Liver (tissue), 9 donors: ENCODE measurements around the gene CACNA1A. TPM values are rescaled to one million over a fixed set of nuclear protein-coding genes. Genes with fewer than 3 reads are reported as not detected.

ENCODE experiments used
- DNase-seq: peaks from one replicate; pipeline ENCODE4 v3.0.0-alpha.2; 2017; ENCODE audit warnings: low spot score
- H3K27ac ChIP-seq, 2 donors: one replicate each; pipeline ENCODE4 v1.7.0; 2013; ENCODE audit warnings: inconsistent platforms in 2 of 2, low read length in 2 of 2, control low read depth in 1 of 2, low read depth in 1 of 2, mild to moderate bottlenecking in 1 of 2
- H3K27me3 ChIP-seq, 4 donors: one replicate each; pipeline versions ENCODE4 v1.6.1 to v1.7.0; 2013; ENCODE audit warnings: low read length in 3 of 4, inconsistent platforms in 1 of 4, mild to moderate bottlenecking in 1 of 4, moderate library complexity in 1 of 4; ENCODE audit not compliant: control insufficient read depth in 4 of 4, insufficient read depth in 4 of 4
- H3K36me3 ChIP-seq, 4 donors: one replicate each; pipeline versions ENCODE4 v1.6.1 to v1.7.0; 2013; ENCODE audit warnings: low read length in 3 of 4, mild to moderate bottlenecking in 3 of 4, low read depth in 1 of 4, moderate library complexity in 1 of 4; ENCODE audit not compliant: control insufficient read depth in 4 of 4, insufficient read depth in 3 of 4
- H3K4me1 ChIP-seq, 4 donors: one replicate each; pipeline versions ENCODE4 v1.6.1 to v1.7.0; 2013; ENCODE audit warnings: low read length in 3 of 4, mild to moderate bottlenecking in 3 of 4, moderate library complexity in 1 of 4; ENCODE audit not compliant: control insufficient read depth in 4 of 4, insufficient read depth in 4 of 4
- H3K4me3 ChIP-seq, 3 donors: one replicate each; pipeline versions ENCODE4 v1.6.1 to v1.7.0; 2013; ENCODE audit warnings: low read length in 3 of 3, control low read depth in 1 of 3, low read depth in 1 of 3, mild to moderate bottlenecking in 1 of 3
- H3K9ac ChIP-seq, 2 donors: one replicate each; pipeline ENCODE4 v1.7.0; 2013; ENCODE audit warnings: low read length in 2 of 2, mild to moderate bottlenecking in 2 of 2, moderate library complexity in 2 of 2, control low read depth in 1 of 2, low read depth in 1 of 2
- H3K9me3 ChIP-seq, 4 donors: one replicate each; pipeline versions ENCODE4 v1.6.1 to v1.7.0; 2013; ENCODE audit warnings: low read length in 3 of 4; ENCODE audit not compliant: control insufficient read depth in 4 of 4
- FOXA2 ChIP-seq: IDR thresholded peaks from 2 replicates; pipeline ENCODE4 v1.6.1; 2016; ENCODE audit warnings: antibody characterized with exemption
- GABPA ChIP-seq, 2 donors: IDR thresholded peaks in 1 of 2; conservative IDR thresholded peaks in 1 of 2; 2 replicates each; pipeline ENCODE4 v1.6.1; 2016; ENCODE audit warnings: antibody characterized with exemption in 2 of 2, mild to moderate bottlenecking in 1 of 2, moderate library complexity in 1 of 2
- HNF4A ChIP-seq, 2 donors: conservative IDR thresholded peaks; 2 replicates each; pipeline ENCODE4 v1.6.1; 2016; ENCODE audit warnings: antibody characterized with exemption in 2 of 2, mild to moderate bottlenecking in 2 of 2
- HNF4G ChIP-seq: IDR thresholded peaks from 2 replicates; pipeline ENCODE4 v1.6.1; 2016; ENCODE audit warnings: antibody characterized with exemption
- JUND ChIP-seq, 2 donors: IDR thresholded peaks; 2 replicates each; pipeline ENCODE4 v1.6.1; 2016; ENCODE audit warnings: antibody characterized with exemption in 2 of 2
- NR2F2 ChIP-seq: IDR thresholded peaks from 2 replicates; pipeline ENCODE4 v1.6.1; 2016; ENCODE audit warnings: antibody characterized with exemption
- RXRA ChIP-seq, 2 donors: IDR thresholded peaks; 2 replicates each; pipeline ENCODE4 v1.6.1; 2017 to 2018; ENCODE audit warnings: antibody characterized with exemption in 2 of 2, mild to moderate bottlenecking in 1 of 2
- YY1 ChIP-seq: IDR thresholded peaks from 2 replicates; pipeline ENCODE4 v1.6.1; 2016; ENCODE audit warnings: antibody characterized with exemption, mild to moderate bottlenecking
- WGBS: extraction: QIAGEN DNeasy Blood & Tissue Kit; methylation state at CpG from one replicate; pipeline ENCODE4 v1.1.7; 2013; 5-methylcytosine and 5-hydroxymethylcytosine counted together
- polyA plus RNA-seq, 2 donors: library from polyadenylated mRNA; stranded (reverse) in 1 of 2; unstranded in 1 of 2; fragments of 200-250 nt in 1 of 2; fragments of >200 nt in 1 of 2; fragmentation: Nextera tagmentation in 1 of 2; extraction: Ambion mirVana in 1 of 2; gene quantifications; one replicate each; pipeline versions ENCODE4 v1.2.1 to v1.2.3, GENCODE V29; 2013 to 2015
- total RNA-seq, 2 donors: library from RNA; depleted of rRNA; stranded (reverse); fragments of >200 nt; gene quantifications; one replicate each; pipeline ENCODE4 v1.2.3, GENCODE V29; 2014
- TF ChIP-seq, protein P1 (sequence below): IDR thresholded peaks from 2 replicates; pipeline ENCODE4 v1.6.1; 2016; ENCODE audit warnings: antibody characterized with exemption
- TF ChIP-seq, protein P2 (sequence below): IDR thresholded peaks from 2 replicates; pipeline ENCODE4 v1.6.1; 2016; ENCODE audit warnings: antibody characterized with exemption
- TF ChIP-seq, protein P3 (sequence below): IDR thresholded peaks from 2 replicates; pipeline ENCODE4 v1.6.1; 2016; ENCODE audit warnings: antibody characterized with exemption
- TF ChIP-seq, protein P4 (sequence below): fragments of 150-350 bp; IDR thresholded peaks from 2 replicates; pipeline ENCODE4 v1.5.1; 2017; ENCODE audit warnings: improper control_type of control experiment, low read depth, low read length; ENCODE audit not compliant: missing input control
- TF ChIP-seq, protein P5 (sequence below): IDR thresholded peaks from 2 replicates; pipeline ENCODE4 v1.6.1; 2016; ENCODE audit warnings: antibody characterized with exemption, mild to moderate bottlenecking
- donor health status: healthy.
- donor health status: healthy.
- donor health status: healthy.
- donor health status: healthy.
- donor health status: healthy.

CACNA1A gene
- total and polyA plus RNA-seq, 4 donors, result 0.09 to 0.17 (median 0.17) TPM; not detected in 1

DNA sequence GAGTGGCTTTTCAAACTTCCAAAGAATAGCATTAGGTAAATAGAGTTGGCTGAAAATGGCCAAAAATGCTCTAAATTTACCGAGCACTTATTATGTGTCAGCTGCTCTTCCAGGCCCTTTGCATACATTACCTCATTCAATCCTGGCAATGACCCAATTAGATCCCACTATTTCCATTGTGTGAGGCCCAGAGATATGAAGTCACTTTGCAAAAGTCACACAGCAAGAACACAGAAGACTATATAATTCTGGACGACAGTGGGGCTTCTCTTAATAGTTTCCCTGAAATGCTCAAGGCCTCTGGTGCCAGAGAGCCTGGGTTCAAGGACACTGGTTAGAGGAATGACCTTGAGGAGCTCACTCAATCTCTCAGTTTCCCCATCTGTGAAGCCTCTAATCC, 209.3 kb downstream of the CACNA1A start:
- WGBS, result 79% methylated on average over 2 of the region's 2 CpGs
- H3K9ac ChIP-seq, result no peak overlapping the region
- no peak overlapping the region for H3K27ac ChIP-seq
- no peak for TF ChIP-seq RXRA (IDR thresholded peaks at IDR 0.05)
- no peak overlapping the region for H3K4me3 ChIP-seq
- no peaks in the 10 kb centered on the region for H3K9me3 ChIP-seq
- H3K4me1 ChIP-seq, result no peaks in the 10 kb centered on the region
- no peaks in the 10 kb centered on the region for H3K36me3 ChIP-seq
- DNase-seq, result no peak
- H3K27me3 ChIP-seq, result peaks cover 0 to 6% (median 0%) of the 10 kb centered on the region in 4 donors

DNA sequence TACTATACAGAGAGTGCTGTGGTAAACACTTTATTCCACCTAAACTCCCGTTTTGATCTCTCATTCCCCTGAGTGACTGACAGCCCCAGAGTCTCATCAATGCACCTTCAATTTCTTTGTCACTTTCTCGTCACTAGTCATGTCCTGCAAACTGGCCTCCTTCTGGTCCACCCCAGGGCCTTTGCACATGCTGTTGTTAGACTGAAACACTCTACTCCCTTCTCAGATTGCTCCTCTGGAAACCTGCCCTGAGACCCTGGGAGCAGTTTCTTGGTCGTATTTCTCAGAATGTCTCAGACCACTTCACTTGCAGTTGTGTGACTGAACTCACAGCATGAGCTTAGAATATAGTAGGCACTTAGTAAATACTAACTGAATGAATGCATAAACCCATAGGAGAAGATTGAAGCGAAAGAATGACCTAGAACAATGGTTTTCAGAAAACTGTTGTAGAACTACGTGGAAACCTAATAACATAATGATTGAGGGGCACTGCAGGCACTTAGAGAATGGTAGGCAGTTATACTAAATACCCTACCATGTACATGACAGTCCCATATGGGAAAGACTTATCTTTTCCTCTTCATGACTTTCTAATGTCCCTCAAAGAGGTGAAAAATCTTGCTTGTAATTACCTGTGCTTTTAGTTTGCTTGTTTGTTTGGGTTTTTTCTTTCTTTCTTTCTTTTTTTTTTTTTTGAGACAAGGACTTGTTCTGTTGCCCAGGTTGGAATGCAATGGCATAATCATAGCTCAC, 211.3 kb downstream of the CACNA1A start:
- 66% methylated on average over 5 of the region's 5 CpGs for WGBS

DNA sequence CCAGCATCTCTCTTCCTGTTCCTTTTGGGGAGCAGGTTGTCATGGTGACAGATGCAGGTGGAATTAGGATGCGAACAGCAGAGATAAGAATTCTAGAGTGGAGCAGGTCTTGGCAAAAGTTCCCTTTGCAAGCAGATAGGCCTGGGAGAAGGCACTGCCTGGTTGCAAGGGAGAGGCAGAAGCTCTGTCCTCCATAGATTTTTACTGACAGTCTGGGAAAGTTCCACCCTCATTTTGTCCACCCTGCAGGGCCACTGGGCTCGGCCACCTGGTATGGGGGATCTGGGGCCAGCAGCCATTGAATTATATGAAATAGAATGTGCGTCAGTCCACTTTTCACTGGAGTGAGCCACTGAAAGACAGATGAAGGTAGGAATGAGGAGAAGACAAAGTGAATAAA, 214.4 kb downstream of the CACNA1A start:
- 81% methylated on average over 3 of the region's 3 CpGs for WGBS
- no peak overlapping the region for H3K4me3 ChIP-seq
- no peak overlapping the region for H3K27ac ChIP-seq
- H3K27me3 ChIP-seq, result no peaks in the 10 kb centered on the region
- no peaks in the 10 kb centered on the region for H3K9me3 ChIP-seq
- DNase-seq, result no peak
- no peaks in the 10 kb centered on the region for H3K36me3 ChIP-seq
- H3K9ac ChIP-seq, result no peak overlapping the region
- H3K4me1 ChIP-seq, result no peaks in the 10 kb centered on the region
- TF ChIP-seq YY1 (no peak), HNF4A (conservative IDR thresholded peaks at IDR 0.05) (no peak), JUND (IDR thresholded peaks at IDR 0.05) (no peak), GABPA (IDR thresholded peaks at IDR 0.05 in 1 of 2, conservative IDR thresholded peaks at IDR 0.05 in 1 of 2) (no peak), NR2F2 (no peak), FOXA2 (no peak)
- TF ChIP-seq, protein P1, sequence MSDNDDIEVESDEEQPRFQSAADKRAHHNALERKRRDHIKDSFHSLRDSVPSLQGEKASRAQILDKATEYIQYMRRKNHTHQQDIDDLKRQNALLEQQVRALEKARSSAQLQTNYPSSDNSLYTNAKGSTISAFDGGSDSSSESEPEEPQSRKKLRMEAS, result no peak
- TF ChIP-seq, protein P2, sequence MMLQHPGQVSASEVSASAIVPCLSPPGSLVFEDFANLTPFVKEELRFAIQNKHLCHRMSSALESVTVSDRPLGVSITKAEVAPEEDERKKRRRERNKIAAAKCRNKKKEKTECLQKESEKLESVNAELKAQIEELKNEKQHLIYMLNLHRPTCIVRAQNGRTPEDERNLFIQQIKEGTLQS, result no peak
- TF ChIP-seq, protein P3, sequence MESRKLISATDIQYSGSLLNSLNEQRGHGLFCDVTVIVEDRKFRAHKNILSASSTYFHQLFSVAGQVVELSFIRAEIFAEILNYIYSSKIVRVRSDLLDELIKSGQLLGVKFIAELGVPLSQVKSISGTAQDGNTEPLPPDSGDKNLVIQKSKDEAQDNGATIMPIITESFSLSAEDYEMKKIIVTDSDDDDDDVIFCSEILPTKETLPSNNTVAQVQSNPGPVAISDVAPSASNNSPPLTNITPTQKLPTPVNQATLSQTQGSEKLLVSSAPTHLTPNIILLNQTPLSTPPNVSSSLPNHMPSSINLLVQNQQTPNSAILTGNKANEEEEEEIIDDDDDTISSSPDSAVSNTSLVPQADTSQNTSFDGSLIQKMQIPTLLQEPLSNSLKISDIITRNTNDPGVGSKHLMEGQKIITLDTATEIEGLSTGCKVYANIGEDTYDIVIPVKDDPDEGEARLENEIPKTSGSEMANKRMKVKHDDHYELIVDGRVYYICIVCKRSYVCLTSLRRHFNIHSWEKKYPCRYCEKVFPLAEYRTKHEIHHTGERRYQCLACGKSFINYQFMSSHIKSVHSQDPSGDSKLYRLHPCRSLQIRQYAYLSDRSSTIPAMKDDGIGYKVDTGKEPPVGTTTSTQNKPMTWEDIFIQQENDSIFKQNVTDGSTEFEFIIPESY, result no peak

More for the DNA sequence above, 211.3 kb downstream of the CACNA1A start:
- TF ChIP-seq, protein P2, result no peak
- TF ChIP-seq, protein P4, sequence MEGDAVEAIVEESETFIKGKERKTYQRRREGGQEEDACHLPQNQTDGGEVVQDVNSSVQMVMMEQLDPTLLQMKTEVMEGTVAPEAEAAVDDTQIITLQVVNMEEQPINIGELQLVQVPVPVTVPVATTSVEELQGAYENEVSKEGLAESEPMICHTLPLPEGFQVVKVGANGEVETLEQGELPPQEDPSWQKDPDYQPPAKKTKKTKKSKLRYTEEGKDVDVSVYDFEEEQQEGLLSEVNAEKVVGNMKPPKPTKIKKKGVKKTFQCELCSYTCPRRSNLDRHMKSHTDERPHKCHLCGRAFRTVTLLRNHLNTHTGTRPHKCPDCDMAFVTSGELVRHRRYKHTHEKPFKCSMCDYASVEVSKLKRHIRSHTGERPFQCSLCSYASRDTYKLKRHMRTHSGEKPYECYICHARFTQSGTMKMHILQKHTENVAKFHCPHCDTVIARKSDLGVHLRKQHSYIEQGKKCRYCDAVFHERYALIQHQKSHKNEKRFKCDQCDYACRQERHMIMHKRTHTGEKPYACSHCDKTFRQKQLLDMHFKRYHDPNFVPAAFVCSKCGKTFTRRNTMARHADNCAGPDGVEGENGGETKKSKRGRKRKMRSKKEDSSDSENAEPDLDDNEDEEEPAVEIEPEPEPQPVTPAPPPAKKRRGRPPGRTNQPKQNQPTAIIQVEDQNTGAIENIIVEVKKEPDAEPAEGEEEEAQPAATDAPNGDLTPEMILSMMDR, result no peak
- no peak for TF ChIP-seq RXRA (IDR thresholded peaks at IDR 0.05)
- no peak for TF ChIP-seq JUND (IDR thresholded peaks at IDR 0.05)
- no peak for TF ChIP-seq YY1
- TF ChIP-seq HNF4G, result no peak
- TF ChIP-seq, protein P5, sequence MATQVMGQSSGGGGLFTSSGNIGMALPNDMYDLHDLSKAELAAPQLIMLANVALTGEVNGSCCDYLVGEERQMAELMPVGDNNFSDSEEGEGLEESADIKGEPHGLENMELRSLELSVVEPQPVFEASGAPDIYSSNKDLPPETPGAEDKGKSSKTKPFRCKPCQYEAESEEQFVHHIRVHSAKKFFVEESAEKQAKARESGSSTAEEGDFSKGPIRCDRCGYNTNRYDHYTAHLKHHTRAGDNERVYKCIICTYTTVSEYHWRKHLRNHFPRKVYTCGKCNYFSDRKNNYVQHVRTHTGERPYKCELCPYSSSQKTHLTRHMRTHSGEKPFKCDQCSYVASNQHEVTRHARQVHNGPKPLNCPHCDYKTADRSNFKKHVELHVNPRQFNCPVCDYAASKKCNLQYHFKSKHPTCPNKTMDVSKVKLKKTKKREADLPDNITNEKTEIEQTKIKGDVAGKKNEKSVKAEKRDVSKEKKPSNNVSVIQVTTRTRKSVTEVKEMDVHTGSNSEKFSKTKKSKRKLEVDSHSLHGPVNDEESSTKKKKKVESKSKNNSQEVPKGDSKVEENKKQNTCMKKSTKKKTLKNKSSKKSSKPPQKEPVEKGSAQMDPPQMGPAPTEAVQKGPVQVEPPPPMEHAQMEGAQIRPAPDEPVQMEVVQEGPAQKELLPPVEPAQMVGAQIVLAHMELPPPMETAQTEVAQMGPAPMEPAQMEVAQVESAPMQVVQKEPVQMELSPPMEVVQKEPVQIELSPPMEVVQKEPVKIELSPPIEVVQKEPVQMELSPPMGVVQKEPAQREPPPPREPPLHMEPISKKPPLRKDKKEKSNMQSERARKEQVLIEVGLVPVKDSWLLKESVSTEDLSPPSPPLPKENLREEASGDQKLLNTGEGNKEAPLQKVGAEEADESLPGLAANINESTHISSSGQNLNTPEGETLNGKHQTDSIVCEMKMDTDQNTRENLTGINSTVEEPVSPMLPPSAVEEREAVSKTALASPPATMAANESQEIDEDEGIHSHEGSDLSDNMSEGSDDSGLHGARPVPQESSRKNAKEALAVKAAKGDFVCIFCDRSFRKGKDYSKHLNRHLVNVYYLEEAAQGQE, result no peak
- Histone ChIP-seq H3K27me3 (no peaks in the 10 kb centered on the region), H3K4me3 (no peak overlapping the region), H3K36me3 (no peaks in the 10 kb centered on the region), H3K9me3 (no peaks in the 10 kb centered on the region), H3K9ac (no peak overlapping the region), H3K27ac (no peak overlapping the region), H3K4me1 (no peaks in the 10 kb centered on the region)
- DNase-seq, result no peak
